Mesenteric fat pad (tissue), 1 donor: ENCODE results near the gene CAND1. TPM values are rescaled to one million over a fixed set of nuclear protein-coding genes. Genes with fewer than 3 reads are reported as not detected.

Experiments
- DNase-seq: peaks from one replicate; pipeline ENCODE4 v3.0.0-alpha.2; 2020; ENCODE audit warnings: low spot score
- long read RNA-seq: library from polyadenylated mRNA; unstranded; transcript quantifications from one replicate; pipeline ENCODE4 v2.0.0, GENCODE V29; 2020
- total RNA-seq: library from RNA; stranded (reverse); fragmentation: NEBNext Ultra II Directional; extraction: Animal tissue kit (Norgen Biotek cat#: 25700); gene quantifications from one replicate; pipeline ENCODE4 v1.2.1, GENCODE V29; 2021
- donor health status: DM: yes; HTN: yes; CAD: no.

Gene CAND1
- total RNA-seq: 93.5 TPM
- long read RNA-seq, transcript CAND1-203 (3 exons, 772 nt): major isoform, 11 of 41 reads
- long read RNA-seq, transcript CAND1-206 (2 exons, 663 nt): minor isoform, 9 of 41 reads
- long read RNA-seq, partial matches to known transcripts: 10 of 41 reads
- long read RNA-seq, other reads (novel, unspliced or antisense): 11 of 41 reads

- DNase-seq: peak; percentile 99
These were observed at the start of gene CAND1 for GRCh38 chr12:67268896-67269632. Gene CAND1, plus strand, starts transcription at chr12:67269358. Its CDS starts 360 bp downstream, at chr12:67269718.

- DNase-seq: no peak
These were observed 49.1 kb upstream of the CAND1 start for GRCh38 chr12:67220065-67220464.

GRCh38 chr12:67222302-67222701 lies 46.9 kb upstream of the CAND1 start:
- DNase-seq: no peak

- DNase-seq: no peak
These were observed 45.9 kb upstream of the CAND1 start for GRCh38 chr12:67223225-67223624.

- no peak for DNase-seq
These were observed 31.9 kb upstream of the CAND1 start for GRCh38 chr12:67237231-67237630.

GRCh38 chr12:67239061-67239460 lies 30.1 kb upstream of the CAND1 start:
- no peak for DNase-seq

- no peak for DNase-seq
These were observed 27.7 kb upstream of the CAND1 start for GRCh38 chr12:67241482-67241881.

- DNase-seq: no peak
These were observed 25.9 kb upstream of the CAND1 start for GRCh38 chr12:67243260-67243659.

GRCh38 chr12:67245571-67245970 lies 23.6 kb upstream of the CAND1 start:
- no peak for DNase-seq

- DNase-seq: no peak
These were observed 18.1 kb upstream of the CAND1 start for GRCh38 chr12:67251012-67251411.

GRCh38 chr12:67254372-67255026 lies 14.7 kb upstream of the CAND1 start:
- no peak for DNase-seq

GRCh38 chr12:67256649-67257048 lies 12.5 kb upstream of the CAND1 start:
- no peak for DNase-seq

- no peak for DNase-seq
These were observed 5.7 kb upstream of the CAND1 start for GRCh38 chr12:67263471-67263870.

- no peak for DNase-seq
These were observed 743 bp upstream of the CAND1 start for GRCh38 chr12:67268335-67268895.

- no peak for DNase-seq
These were observed 745 bp downstream of the CAND1 start for GRCh38 chr12:67269633-67270573.

GRCh38 chr12:67270622-67271021 lies 1.5 kb downstream of the CAND1 start:
- DNase-seq: no peak

- no peak for DNase-seq
These were observed 2.8 kb downstream of the CAND1 start for GRCh38 chr12:67271976-67272375.

- no peak for DNase-seq
These were observed 5.0 kb downstream of the CAND1 start for GRCh38 chr12:67274186-67274585.

GRCh38 chr12:67275380-67275913 lies 6.3 kb downstream of the CAND1 start:
- no peak for DNase-seq

- no peak for DNase-seq
These were observed 7.3 kb downstream of the CAND1 start for GRCh38 chr12:67276421-67276820.

- no peak for DNase-seq
These were observed 10.5 kb downstream of the CAND1 start for GRCh38 chr12:67279637-67280036.
